Heart left ventricle (tissue), 16 donors: ENCODE results near the gene SLC1A7. TPM values are rescaled to one million over a fixed set of nuclear protein-coding genes. Genes with fewer than 3 reads are reported as not detected.
A peak's percentile ranks its signal among the peaks of the same experiment; 100 is the strongest.

Source experiments
- ATAC-seq, 4 donors: fragments of 200-7000 bp; cut with Tn5 transposase; one replicate each; pipeline ENCODE4 v1.9.1; 2020 to 2022; ENCODE audit warnings: moderate library complexity in 4 of 4, mild to moderate bottlenecking in 3 of 4, moderate number of reproducible peaks in 1 of 4
- DNase-seq, 5 donors: peaks; one replicate each; pipeline ENCODE4 v3.0.0-alpha.2; 2020
- H3K27ac ChIP-seq, 12 donors: fragments of 200-600 bp; sonication (generic) in 4 of 12; one replicate each; pipeline versions ENCODE4 v1.5.0 to v1.8.0; 2016 to 2022; ENCODE audit warnings: mild to moderate bottlenecking in 2 of 12
- H3K27me3 ChIP-seq, 9 donors: fragments of 200-600 bp; sonication (generic) in 2 of 9; one replicate each; pipeline versions ENCODE4 v1.5.1 to v1.8.0; 2016 to 2022; ENCODE audit warnings: mild to moderate bottlenecking in 3 of 9
- H3K36me3 ChIP-seq, 9 donors: fragments of 200-600 bp; sonication (generic) in 2 of 9; one replicate each; pipeline versions ENCODE4 v1.5.0 to v1.8.0; 2018 to 2022; ENCODE audit warnings: mild to moderate bottlenecking in 2 of 9
- H3K4me1 ChIP-seq, 12 donors: fragments of 200-600 bp; sonication (generic) in 4 of 12; one replicate each; pipeline versions ENCODE4 v1.5.0 to v1.8.0; 2016 to 2022; ENCODE audit warnings: mild to moderate bottlenecking in 3 of 12
- H3K4me3 ChIP-seq, 12 donors: fragments of 200-600 bp; sonication (generic) in 4 of 12; one replicate each; pipeline versions ENCODE4 v1.5.0 to v1.8.0; 2017 to 2022; ENCODE audit warnings: mild to moderate bottlenecking in 9 of 12, moderate library complexity in 4 of 12
- H3K9me3 ChIP-seq, 12 donors: fragments of 200-600 bp; sonication (generic) in 4 of 12; one replicate each; pipeline versions ENCODE4 v1.5.0 to v1.8.0; 2016 to 2022; ENCODE audit warnings: mild to moderate bottlenecking in 1 of 12
- POLR2A ChIP-seq, 2 donors: fragments of 450-650 bp; IDR thresholded peaks; one replicate each; pipeline ENCODE4 v1.6.1; 2017; ENCODE audit warnings: antibody characterized with exemption in 2 of 2, mild to moderate bottlenecking in 2 of 2, moderate library complexity in 2 of 2
- WGBS, 4 donors: extraction: QIAGEN DNeasy Blood & Tissue Kit in 2 of 4; methylation state at CpG; one replicate each; pipeline versions ENCODE4 v1.1.5 to v1.1.7; 2013 to 2018; 5-methylcytosine and 5-hydroxymethylcytosine counted together
- intact Hi-C, 10 donors: fragments of 100-400 bp; cut with DNase I; formaldehyde crosslinking; loops; one replicate each; pipeline versions ENCODE4 v1.11.1 to v1.14.2; 2022
- polyA plus RNA-seq, 2 donors: library from polyadenylated mRNA; stranded (reverse); fragments of 200-250 nt; gene quantifications; one replicate each; pipeline ENCODE4 v1.2.3, GENCODE V29; 2013
- total RNA-seq, 9 donors: library from RNA; depleted of rRNA in 2 of 9; stranded (reverse); fragments of >200 nt in 2 of 9; fragmentation: NEBNext Ultra II Directional in 3 of 9; extraction: Animal tissue kit (Norgen Biotek cat#: 25700) in 3 of 9; gene quantifications; one replicate each; pipeline versions ENCODE4 v1.1.0 to v1.2.4, GENCODE V29; 2016 to 2023
- TF ChIP-seq, protein P1 (sequence below), 12 donors: fragments of 200-600 bp; sonication (generic) in 4 of 12; IDR thresholded peaks; one replicate each; pipeline versions ENCODE4 v1.5.0 to v1.8.0; 2018 to 2022; ENCODE audit warnings: antibody characterized with exemption in 12 of 12, mild to moderate bottlenecking in 5 of 12
- donor health status: ischemic (EF 13 %, LVEDD 7.1; RV severe dilation, severe dysfunction).
- donor health status: healthy with polysubstance abuse.
- donor health status: DM: no; HTN: yes; CAD: no.
- donor health status: DM: no; HTN: no; CAD: no.
- donor health status: ischemic (EF 25% LVEDD 6.9; RV normal size, moderate dysfunction).
- donor health status: ischemic (EF 25% LVEDD 5.7; RV mildly dilated, moderate dysfunction).
- donor health status: healthy.
- donor health status: DM: yes; HTN: yes; CAD: no.
- donor health status: ischemic (EF 35%, LVEDD 5.7; RV mildly dilated, moderate dysfunction).
- donor health status: nonischemic (EF 11% LVEDD 7.7; RV severe dilation, severe dysfunction).
- donor health status: DM: yes; HTN: yes; CAD: no.
- donor health status: PGD.
- donor health status: ischemic (EF 29% LVEDD 5.4; RV normal size, mild dysfunction).
- donor health status: nonischemic (EF 23%, LVEDD 6.1; RV moderate dilation, normal function).

The SLC1A7 gene
- total and polyA plus RNA-seq, 11 donors, result 0.07 to 1.1 (median 0.33) TPM; not detected in 2

DNA sequence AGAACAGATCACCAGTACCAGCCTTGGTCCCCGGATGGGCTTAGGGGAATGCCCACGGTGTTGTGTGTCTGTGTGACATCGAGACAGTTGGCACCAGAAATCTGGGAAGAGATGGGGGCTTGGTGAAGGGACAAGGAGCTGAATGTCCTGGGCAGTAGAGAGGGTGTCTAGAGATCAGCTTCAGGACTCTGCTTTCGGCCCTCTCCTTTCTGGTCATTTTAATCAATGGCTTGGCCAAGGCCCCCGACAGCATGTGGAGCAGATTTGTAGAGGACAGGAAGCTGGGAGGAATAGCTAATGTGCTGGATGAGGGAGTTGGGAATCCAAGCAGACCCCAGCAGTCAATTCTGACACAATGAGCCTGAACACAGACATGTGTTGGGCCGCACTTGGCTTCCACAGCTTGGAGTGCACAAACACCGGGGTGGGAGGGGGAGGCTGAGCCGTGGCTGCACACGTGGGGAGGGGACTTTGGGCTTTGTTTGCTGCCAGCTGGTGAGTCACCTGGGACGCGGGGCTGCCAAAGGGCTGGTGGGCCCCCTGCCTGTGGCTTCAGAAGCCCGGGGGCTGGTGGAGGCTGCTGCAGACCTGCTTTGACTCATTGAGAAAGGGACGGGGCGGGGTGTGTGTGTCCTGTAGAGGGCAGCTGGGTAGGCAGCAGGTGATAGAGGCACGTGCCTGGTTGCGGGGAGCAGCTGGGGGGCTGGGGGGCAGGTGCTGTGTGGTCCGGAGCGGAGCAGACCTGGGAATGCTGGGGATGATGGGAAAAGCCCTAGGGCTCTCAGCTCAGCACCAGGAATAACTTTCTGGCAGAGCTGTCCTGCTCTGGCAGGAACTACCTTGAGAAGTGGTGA, 20.9 kb downstream of the SLC1A7 start:
- TF ChIP-seq POLR2A (IDR thresholded peaks at IDR 0.05), result no peak
- TF ChIP-seq, protein P1, sequence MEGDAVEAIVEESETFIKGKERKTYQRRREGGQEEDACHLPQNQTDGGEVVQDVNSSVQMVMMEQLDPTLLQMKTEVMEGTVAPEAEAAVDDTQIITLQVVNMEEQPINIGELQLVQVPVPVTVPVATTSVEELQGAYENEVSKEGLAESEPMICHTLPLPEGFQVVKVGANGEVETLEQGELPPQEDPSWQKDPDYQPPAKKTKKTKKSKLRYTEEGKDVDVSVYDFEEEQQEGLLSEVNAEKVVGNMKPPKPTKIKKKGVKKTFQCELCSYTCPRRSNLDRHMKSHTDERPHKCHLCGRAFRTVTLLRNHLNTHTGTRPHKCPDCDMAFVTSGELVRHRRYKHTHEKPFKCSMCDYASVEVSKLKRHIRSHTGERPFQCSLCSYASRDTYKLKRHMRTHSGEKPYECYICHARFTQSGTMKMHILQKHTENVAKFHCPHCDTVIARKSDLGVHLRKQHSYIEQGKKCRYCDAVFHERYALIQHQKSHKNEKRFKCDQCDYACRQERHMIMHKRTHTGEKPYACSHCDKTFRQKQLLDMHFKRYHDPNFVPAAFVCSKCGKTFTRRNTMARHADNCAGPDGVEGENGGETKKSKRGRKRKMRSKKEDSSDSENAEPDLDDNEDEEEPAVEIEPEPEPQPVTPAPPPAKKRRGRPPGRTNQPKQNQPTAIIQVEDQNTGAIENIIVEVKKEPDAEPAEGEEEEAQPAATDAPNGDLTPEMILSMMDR (IDR thresholded peaks at IDR 0.05), result no peak
- peak overlapping the region in 11 of 12 donors; percentile 41 to 93 (median 81) for H3K27ac ChIP-seq
- no peaks in the 10 kb centered on the region for H3K36me3 ChIP-seq
- no peak overlapping the region for H3K4me3 ChIP-seq
- DNase-seq (peak; percentile 77 to 86 (median 82)), ATAC-seq (peak; percentile 15 to 66 (median 38))
- H3K9me3 ChIP-seq, result no peaks in the 10 kb centered on the region
- no peaks in the 10 kb centered on the region for H3K27me3 ChIP-seq
- intact Hi-C loops, result loop anchor here in 1 of 10 donors (10.0 kb wide), 1 partner anchor 57 kb away; the partner anchor contains the start of gene PODN
- 42 to 58% (median 48%) methylated on average over 17 to 18 of the region's 18 CpGs for WGBS, 4 donors
- H3K4me1 ChIP-seq, result peaks cover 0 to 62% (median 42%) of the 10 kb centered on the region in 12 donors

DNA sequence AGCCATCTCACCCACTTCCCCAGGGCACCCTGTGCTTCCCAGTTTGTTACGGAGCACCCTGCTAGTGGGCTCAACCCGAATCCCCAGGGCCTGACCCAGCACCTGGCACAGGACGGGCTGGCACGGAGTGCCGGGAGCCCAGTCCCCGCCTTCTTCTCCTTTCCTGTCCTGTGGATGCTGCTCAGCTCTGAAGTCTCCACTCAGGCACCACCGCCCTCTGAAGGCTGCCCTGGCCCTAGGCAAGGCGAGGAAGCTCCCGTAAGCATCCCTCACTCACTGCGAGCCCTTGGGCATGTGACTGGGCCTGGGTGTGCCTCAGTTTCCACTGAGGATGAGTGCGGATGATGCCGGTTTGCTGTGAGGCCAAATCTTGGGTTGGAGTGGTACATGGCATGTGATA, 21.8 kb downstream of the SLC1A7 start:
- intact Hi-C loops, result loop anchor here in 1 of 10 donors (10.0 kb wide), 1 partner anchor 56 kb away; the partner anchor contains the start of gene PODN
- WGBS, 4 donors, result 78 to 91% (median 85%) methylated on average over 8 to 12 of the region's 12 CpGs
- peaks cover 0 to 59% (median 35%) of the 10 kb centered on the region in 12 donors for H3K4me1 ChIP-seq
- no peaks in the 10 kb centered on the region for H3K27me3 ChIP-seq
- DNase-seq (no peak), ATAC-seq (no peak)
- H3K9me3 ChIP-seq, result no peaks in the 10 kb centered on the region
- H3K27ac ChIP-seq, result peak overlapping the region in 6 of 12 donors; percentile 54 to 93 (median 84)
- H3K4me3 ChIP-seq, result no peak overlapping the region
- no peaks in the 10 kb centered on the region for H3K36me3 ChIP-seq
- TF ChIP-seq POLR2A (IDR thresholded peaks at IDR 0.05), result no peak
- TF ChIP-seq, protein P1 (IDR thresholded peaks at IDR 0.05), result no peak

DNA sequence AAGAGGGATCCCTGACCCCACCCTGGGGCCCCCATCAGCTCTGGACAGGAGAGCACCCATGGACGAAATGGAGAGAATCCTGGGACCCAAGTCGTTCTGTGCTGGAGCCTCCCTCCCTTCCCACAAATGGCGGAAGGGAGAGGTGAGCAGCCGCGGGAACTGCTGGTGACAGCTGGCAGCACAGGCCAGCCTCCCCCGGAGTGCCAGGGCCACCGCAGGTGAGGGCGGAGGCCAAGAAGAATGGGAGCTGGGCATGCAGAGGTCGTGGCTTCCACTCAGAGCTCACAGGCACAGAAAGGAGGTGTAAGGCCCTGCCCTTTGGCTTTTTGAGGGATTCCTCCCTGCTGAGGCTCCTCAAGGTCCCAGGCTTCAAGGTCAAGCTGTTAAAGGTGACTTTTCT, 24.6 kb downstream of the SLC1A7 start:
- ATAC-seq (no peak), DNase-seq (peak in 1 of 5 donors; percentile 36)
- H3K27me3 ChIP-seq, result no peaks in the 10 kb centered on the region
- intact Hi-C loops, result no loop called here
- H3K27ac ChIP-seq, result no peak overlapping the region
- no peak overlapping the region for H3K4me3 ChIP-seq
- H3K36me3 ChIP-seq, result no peaks in the 10 kb centered on the region
- TF ChIP-seq, protein P1 (IDR thresholded peaks at IDR 0.05), result no peak
- TF ChIP-seq POLR2A (IDR thresholded peaks at IDR 0.05), result no peak
- peaks cover 0 to 33% (median 15%) of the 10 kb centered on the region in 12 donors for H3K4me1 ChIP-seq
- no peaks in the 10 kb centered on the region for H3K9me3 ChIP-seq
- WGBS, 4 donors, result 83 to 94% (median 90%) methylated on average over 9 of the region's 9 CpGs

DNA sequence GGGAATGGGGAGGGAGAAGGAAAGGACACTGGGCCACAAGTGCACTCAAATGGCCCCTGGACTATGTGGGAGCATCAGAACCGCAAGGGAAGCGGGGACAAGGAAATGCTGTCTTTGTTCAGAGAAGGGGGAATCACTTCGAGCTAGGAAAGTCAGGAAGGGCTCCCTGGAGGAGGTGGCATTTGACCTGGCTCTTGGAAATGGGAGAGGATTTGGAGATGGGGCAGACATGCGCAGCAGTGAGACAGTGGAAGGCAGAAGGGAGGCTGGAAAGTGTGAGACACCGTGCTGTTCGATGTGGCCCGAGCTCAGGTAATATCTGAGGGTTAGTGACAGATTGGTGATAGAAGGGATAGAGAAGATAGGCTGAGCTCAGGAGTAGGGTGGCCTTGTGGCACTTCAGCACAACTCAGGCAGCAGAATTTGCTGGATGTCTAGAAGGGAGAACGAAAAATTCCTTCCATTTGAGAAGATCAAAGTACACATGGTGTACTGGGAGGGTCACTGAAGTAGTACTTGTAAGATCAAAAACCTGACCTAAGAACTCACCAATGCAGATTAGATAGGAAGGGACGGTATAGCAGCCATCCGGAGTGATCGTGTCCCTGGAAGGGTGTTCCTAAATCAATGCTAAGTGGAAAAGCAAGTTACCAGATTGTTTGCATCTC, 25.4 kb downstream of the SLC1A7 start:
- WGBS, 4 donors, result 88 to 90% (median 89%) methylated on average over 11 of the region's 11 CpGs
- Histone ChIP-seq H3K4me3 (no peak overlapping the region), H3K27ac (no peak overlapping the region), H3K4me1 (peaks cover 0 to 25% (median 7%) of the 10 kb centered on the region in 12 donors), H3K36me3 (no peaks in the 10 kb centered on the region), H3K27me3 (no peaks in the 10 kb centered on the region), H3K9me3 (peaks cover 0 to 6% (median 0%) of the 10 kb centered on the region in 12 donors)
- DNase-seq (peak in 1 of 5 donors; percentile 12), ATAC-seq (no peak)
- TF ChIP-seq, protein P1 (IDR thresholded peaks at IDR 0.05), result no peak
- no peak for TF ChIP-seq POLR2A (IDR thresholded peaks at IDR 0.05)
- intact Hi-C loops, result no loop called here
